Measurements from ENCODE around the gene RNF220.

The RNF220 gene

DNA sequence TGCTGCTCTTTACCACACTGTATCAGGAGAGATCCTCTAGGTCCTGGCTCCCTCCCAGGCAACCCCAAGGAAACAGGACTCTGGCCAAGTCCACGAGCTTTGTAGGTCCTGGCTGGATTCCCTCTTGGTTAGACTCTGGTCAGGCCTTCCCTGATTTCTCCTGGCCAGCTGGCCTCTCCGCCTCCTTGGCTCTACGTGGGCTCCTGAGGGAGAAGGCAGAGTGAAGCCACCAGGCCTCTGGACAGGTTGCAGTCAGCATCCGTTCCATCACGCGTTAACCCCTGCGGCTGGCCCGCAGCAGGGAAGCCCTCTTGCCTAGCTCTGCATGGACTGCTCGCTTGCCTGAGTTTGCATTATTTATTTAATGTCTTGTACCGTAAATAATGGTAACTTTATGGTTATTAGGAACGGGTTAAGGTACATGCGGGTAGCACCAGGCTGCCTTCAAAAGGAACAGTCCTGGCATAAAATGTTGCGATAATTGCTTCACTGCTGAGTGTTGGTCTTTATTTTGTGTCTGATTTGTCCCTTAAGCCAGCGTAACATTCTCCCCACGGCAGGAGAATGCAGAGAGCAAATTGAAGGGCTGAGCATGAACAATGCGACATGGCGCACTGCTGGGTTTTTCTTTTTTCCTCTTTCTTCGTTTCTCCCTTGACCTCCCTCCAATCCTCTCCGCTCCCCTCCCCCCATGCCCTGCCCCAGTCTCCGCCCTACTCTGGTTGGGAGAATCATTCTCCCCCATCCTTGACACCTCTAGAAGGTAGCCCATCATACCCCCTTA is 100.3 kb downstream of the RNF220 start:
- peaks cover 36% of the 10 kb centered on the region for H3K4me1 ChIP-seq (ENCODE audit: insufficient read depth, low read length)

DNA sequence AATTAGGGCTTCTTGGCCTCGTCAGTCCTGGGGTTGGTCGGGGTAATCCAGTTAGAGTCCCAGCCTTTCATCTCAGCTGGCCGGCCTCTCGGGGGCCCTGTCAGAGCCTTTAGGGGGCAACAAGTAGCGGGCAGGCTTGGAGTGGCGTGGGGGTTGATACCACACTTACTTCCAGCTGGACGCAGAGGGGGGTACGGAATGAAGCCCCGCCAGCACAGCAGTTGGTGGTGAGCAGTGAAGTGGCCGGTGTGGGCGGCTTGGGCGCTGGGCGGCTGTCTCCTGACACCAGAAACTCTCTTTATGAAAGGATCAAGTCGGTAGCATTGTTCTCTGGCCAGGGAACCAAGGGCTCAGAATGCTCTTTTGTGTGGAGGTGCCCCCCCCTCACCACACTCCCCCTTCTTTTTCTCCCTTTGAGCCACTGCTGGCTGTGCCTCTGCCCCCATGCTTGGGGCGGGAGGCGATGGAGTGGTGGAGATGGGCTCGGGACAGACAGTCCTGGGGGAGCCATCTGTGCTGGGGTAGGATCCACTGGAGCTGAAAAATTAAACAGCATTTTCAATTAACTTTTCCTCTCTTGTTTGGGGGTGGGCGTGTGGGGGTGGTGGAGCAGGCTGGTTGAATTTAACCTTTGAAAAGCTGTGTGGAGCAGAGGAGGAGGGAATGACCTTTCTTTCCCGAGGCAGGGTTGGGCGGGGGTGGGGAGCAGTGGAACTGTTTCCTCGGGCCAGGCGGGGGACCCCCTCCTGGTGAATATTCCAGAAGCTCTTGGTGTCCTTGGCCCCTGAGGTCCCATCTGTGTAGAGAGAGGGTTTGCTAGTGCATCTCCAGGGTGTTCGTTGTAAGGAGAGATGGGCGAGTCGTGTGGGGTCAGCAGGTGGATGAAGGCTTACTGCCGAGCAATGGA is 102.7 kb downstream of the RNF220 start:
- H3K9ac ChIP-seq (ENCODE audit: low read depth, low read length), result peak overlapping the region; percentile 19; the same call in 1 of the 2 replicates
- H3K36me3 ChIP-seq (ENCODE audit: insufficient read depth, low read length), result no peaks in the 10 kb centered on the region
- no peaks in the 10 kb centered on the region for H3K9me3 ChIP-seq (ENCODE audit: control insufficient read depth, insufficient read depth, low read length)
- peaks cover 37% of the 10 kb centered on the region for H3K4me1 ChIP-seq (ENCODE audit: insufficient read depth, low read length)

More for the DNA sequence above, 100.3 kb downstream of the RNF220 start:
- Histone ChIP-seq H3K9me3 (ENCODE audit: control insufficient read depth, insufficient read depth, low read length) (no peaks in the 10 kb centered on the region), H3K36me3 (ENCODE audit: insufficient read depth, low read length) (no peaks in the 10 kb centered on the region), H3K9ac (ENCODE audit: low read depth, low read length) (no peak overlapping the region)

DNA sequence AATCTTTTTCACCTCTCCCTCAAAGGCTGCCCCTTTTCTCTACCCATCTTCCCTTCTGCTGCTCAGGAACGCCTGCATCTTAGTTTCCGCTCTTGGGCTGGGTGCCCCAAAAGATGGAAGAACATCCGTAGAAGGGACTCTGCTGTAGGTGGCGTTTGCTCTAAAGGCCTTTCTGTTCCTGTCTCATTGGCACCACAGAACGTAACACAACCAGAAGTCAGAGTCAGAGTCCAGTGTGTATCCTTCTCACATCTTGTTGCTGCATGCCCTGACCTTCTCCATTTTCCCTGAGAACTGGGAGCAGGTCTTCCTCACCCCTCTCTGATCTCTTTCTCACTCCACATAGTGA is 103.3 kb downstream of the RNF220 start:
- peaks cover 38% of the 10 kb centered on the region for H3K4me1 ChIP-seq (ENCODE audit: insufficient read depth, low read length)
- no peak overlapping the region for H3K9ac ChIP-seq (ENCODE audit: low read depth, low read length)
- H3K9me3 ChIP-seq (ENCODE audit: control insufficient read depth, insufficient read depth, low read length), result no peaks in the 10 kb centered on the region
- H3K36me3 ChIP-seq (ENCODE audit: insufficient read depth, low read length), result no peaks in the 10 kb centered on the region

DNA sequence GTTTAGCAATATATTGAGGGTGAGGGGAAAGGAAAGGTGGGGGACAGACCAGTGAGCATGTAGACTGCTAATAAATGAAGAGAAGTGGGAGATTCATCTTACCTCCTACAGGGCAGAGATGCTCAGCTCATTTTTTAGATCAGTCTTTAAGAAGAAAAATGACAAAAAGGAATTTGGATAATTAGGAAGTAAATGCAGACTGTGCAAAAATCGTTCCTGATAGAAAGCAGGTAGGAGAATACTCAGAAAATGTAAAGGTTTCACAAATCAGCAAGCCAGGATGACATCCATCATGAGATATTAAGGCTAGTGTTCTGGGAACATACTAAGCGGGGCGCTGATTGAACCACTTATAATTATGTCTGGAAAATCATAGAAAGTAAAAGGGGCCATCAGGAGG is 106.3 kb downstream of the RNF220 start:
- Histone ChIP-seq H3K9me3 (ENCODE audit: control insufficient read depth, insufficient read depth, low read length) (no peaks in the 10 kb centered on the region), H3K4me1 (ENCODE audit: insufficient read depth, low read length) (peaks cover 30% of the 10 kb centered on the region), H3K9ac (ENCODE audit: low read depth, low read length) (no peak overlapping the region), H3K36me3 (ENCODE audit: insufficient read depth, low read length) (no peaks in the 10 kb centered on the region)

DNA sequence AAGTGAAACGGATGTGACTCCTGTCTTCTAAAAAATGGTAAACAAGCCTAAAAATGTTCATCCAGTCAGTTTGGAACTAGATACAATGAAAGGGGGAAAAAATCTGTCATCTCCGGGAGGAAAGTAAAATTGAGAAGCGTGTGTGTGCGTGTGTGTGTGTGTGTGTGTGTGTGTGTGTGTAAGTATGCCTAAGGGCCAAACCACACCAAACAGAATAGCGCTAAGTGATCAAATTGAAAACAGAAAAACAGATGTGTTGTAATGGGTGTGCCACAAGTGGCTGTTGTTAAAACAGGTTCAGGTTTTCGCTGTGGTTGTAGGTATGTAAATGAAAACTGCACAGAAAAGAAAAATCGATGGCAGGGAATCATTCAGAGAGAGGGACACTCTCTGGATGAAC is 106.7 kb downstream of the RNF220 start:
- no peaks in the 10 kb centered on the region for H3K36me3 ChIP-seq (ENCODE audit: insufficient read depth, low read length)
- peaks cover 30% of the 10 kb centered on the region for H3K4me1 ChIP-seq (ENCODE audit: insufficient read depth, low read length)
- no peak overlapping the region for H3K9ac ChIP-seq (ENCODE audit: low read depth, low read length)
- H3K9me3 ChIP-seq (ENCODE audit: control insufficient read depth, insufficient read depth, low read length), result no peaks in the 10 kb centered on the region

DNA sequence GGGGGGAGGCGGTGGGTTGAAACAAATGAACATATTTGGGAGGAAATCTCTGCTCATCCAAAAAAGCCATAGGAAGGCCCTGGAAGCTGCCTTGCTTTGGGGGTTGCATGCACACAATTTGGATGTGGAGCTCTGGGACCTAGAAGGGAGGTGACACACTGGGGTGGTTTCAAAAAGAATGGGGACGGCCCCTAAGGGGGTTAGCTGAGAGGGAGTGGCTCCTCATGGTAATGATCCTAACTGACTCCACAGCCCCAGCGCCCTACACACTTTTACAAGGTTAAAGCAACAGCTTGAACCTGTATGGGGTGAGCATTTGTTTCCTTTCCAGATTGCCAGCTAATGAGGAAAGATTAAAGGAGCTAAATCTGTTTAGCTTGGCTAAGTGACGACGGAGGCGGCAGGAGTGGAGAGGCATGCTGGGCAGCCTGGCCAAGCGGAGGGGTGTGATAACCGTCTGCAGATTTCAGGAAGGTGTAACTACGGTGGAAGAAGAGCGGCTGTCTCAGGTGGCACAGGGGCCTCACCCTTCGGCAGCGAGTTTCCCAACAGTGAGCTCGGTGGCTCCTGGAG is 107.3 kb downstream of the RNF220 start:
- Histone ChIP-seq H3K4me1 (ENCODE audit: insufficient read depth, low read length) (peaks cover 24% of the 10 kb centered on the region), H3K9ac (ENCODE audit: low read depth, low read length) (no peak overlapping the region), H3K36me3 (ENCODE audit: insufficient read depth, low read length) (no peaks in the 10 kb centered on the region), H3K9me3 (ENCODE audit: control insufficient read depth, insufficient read depth, low read length) (no peaks in the 10 kb centered on the region)

DNA sequence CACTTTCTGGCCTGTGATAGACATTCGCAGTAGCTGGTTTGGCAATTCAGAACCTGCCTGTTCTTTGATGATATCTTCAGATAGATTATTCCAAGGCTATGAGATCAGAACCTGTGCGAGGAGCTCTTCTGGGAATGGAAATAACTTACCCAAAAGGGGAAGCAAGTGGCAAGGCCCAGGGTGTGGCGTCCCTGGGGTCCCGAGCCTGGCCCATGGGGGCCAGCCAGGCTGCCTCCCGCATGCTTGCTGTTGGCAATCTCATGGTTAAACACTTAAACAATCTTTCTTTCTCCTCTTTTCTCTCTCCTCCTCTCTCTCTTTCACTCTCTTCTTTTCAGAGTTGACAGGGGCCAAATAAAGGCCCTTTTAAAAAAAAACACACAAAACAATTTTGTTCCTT is 108.1 kb downstream of the RNF220 start:
- Histone ChIP-seq H3K9ac (ENCODE audit: low read depth, low read length) (no peak overlapping the region), H3K4me1 (ENCODE audit: insufficient read depth, low read length) (peaks cover 18% of the 10 kb centered on the region), H3K36me3 (ENCODE audit: insufficient read depth, low read length) (no peaks in the 10 kb centered on the region), H3K9me3 (ENCODE audit: control insufficient read depth, insufficient read depth, low read length) (no peaks in the 10 kb centered on the region)

DNA sequence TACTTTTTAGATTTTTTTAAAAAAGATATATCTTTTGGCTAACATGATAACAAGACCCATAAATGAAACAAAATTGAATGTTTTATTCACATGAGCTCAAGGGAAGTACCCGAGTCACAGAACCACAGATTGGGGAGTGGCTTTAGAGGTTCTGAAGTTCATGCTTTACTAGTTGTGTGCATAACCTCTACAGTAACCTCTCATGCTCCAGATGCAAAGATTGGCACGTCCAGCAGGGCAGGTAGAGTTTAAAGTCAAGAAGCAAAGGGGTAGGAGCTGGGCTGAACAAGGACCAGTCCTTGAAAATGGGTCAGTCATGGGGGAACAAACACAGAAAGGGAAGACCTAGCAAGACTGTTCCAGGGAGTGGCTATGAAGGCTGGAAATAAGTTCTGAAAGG is 109.6 kb downstream of the RNF220 start:
- H3K9ac ChIP-seq (ENCODE audit: low read depth, low read length), result no peak overlapping the region
- no peaks in the 10 kb centered on the region for H3K36me3 ChIP-seq (ENCODE audit: insufficient read depth, low read length)
- peaks cover 16% of the 10 kb centered on the region for H3K4me1 ChIP-seq (ENCODE audit: insufficient read depth, low read length)
- H3K9me3 ChIP-seq (ENCODE audit: control insufficient read depth, insufficient read depth, low read length), result no peaks in the 10 kb centered on the region

DNA sequence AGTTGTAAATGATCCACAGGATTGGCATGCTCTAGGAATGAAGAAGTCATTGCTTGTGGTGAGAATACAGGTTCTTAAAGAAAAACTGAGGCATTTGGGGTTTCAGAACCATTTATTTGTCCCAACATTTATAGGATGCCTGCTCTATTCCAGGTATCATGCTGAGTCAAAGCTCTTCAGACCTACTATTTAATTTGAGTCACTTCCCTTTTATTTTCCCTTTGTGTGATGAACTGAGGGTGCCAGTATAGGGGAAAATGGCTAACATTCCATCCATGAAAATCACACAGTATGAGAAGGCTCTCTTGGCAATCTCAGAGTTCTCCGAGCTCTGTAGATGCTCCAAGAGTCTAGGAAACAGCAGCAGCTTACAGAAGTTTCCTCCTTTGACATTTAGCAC is 110.4 kb downstream of the RNF220 start:
- Histone ChIP-seq H3K9me3 (ENCODE audit: control insufficient read depth, insufficient read depth, low read length) (no peaks in the 10 kb centered on the region), H3K36me3 (ENCODE audit: insufficient read depth, low read length) (no peaks in the 10 kb centered on the region), H3K9ac (ENCODE audit: low read depth, low read length) (no peak overlapping the region), H3K4me1 (ENCODE audit: insufficient read depth, low read length) (peaks cover 16% of the 10 kb centered on the region)

DNA sequence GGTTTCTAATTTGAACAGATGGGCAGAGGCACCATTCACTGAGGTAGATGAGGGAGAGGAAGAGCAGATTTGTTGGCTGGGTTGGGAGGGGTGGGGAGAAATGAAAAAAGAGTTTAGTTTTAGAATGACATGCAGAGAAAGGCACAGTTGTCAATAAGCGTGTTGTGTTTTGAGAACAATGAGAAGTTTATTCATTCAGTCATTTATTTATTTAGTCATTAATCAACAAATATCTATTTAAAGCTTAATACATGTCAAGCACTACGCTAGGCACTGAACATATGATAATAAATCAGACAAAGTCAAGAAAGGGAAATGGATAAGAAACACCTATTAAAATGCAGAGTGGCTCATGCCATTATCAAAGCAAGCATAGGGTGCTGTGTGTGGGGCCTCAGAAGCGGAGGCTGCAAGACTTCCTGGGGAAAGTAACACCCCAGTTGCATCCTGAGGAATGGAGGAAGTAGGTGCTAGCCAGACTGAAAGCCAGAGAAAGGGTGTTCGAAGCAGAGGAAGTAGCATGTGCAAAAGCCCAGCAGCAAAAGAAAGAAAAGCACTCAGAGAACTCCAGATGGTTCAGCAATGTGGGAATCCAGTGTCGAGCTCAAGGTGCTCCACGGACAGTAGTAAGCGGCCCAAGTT is 114.1 kb downstream of the RNF220 start:
- H3K9me3 ChIP-seq (ENCODE audit: control insufficient read depth, insufficient read depth, low read length), result no peaks in the 10 kb centered on the region
- no peaks in the 10 kb centered on the region for H3K36me3 ChIP-seq (ENCODE audit: insufficient read depth, low read length)
- H3K4me1 ChIP-seq (ENCODE audit: insufficient read depth, low read length), result peaks cover 13% of the 10 kb centered on the region
- H3K9ac ChIP-seq (ENCODE audit: low read depth, low read length), result no peak overlapping the region

DNA sequence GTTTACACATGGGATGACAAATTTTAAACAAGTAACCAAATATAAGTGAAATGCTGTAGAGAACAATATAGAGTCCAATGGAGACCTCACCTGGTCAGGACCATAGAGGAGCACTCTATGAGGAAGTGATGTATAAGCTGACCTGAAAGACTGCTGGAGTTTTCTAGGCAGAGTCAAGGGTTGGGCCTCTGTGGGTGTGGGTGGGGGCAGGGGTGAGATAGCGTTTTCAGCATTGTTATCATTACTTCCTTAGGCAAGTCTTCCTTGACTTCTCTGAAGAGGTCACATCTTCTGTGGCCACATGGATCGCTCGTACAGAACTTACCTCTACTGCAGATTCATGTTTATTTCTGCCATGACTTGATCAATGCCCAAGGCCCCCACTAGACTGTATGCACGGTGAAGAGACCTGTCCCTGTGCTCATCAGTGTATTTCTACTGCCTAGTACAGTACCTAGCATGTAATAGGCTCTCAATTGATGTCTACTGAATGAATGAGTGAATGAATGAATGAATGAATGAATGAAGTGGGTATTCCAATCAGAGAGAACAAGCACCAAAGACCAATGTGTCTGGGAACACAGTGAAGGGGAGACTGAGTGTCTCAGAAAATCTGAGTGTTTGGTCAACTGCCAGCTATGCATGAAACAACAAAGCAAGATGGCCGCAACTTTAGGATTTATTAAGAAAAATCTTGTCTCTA is 116.5 kb downstream of the RNF220 start:
- Histone ChIP-seq H3K4me1 (ENCODE audit: insufficient read depth, low read length) (peaks cover 30% of the 10 kb centered on the region), H3K36me3 (ENCODE audit: insufficient read depth, low read length) (no peaks in the 10 kb centered on the region), H3K9me3 (ENCODE audit: control insufficient read depth, insufficient read depth, low read length) (no peaks in the 10 kb centered on the region), H3K9ac (ENCODE audit: low read depth, low read length) (no peak overlapping the region)

DNA sequence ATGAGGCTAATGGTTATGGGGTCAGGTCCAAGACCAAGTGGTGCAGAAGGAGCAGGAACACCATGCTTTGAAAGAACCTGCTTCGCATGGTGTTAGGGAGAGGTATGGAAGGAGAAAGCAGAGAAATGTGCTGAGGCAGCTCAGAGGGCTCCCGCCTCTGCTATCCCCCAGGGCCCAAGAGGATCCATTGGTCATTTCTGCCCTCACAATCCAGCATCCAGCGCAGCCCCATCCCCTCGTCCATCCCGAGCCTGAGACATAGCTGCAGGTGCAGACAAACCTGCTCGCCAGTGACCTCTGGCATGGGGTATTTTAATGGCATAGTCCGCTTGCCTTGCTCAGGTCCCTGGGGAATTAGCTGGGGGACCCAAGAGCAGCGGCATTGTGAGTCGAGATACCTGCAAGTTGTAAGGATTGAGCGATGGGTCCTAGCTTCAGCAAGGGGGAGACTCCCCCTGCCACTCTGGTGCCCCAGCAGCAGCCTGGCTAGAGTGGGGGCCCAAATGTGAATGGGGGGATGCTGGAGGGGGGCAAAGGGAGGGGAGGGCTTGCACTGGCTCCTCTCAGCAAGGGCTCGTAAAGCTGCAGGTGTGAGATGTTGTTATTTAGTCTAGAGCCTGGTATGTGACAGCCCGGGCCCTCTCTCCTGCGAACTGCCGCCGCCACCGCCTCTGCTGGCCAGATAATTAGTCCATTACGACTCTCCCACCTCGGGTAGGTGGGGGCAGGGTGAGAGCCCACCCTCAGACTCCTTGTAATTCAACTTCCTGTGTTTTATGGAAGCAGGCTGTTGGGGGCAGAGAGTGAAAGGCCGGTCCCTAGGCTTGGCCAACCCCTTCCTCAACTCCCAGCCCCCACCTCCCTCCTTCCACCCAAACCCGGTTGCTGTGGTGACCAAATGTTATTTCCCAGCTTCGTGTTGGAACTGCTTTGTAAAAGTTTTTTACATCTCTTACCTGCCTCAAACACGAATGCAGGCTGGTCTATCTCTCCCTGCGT is 118.8 kb downstream of the RNF220 start:
- no peaks in the 10 kb centered on the region for H3K9me3 ChIP-seq (ENCODE audit: control insufficient read depth, insufficient read depth, low read length)
- peaks cover 30% of the 10 kb centered on the region for H3K4me1 ChIP-seq (ENCODE audit: insufficient read depth, low read length)
- peak overlapping the region; percentile 53; the same call in 1 of the 2 replicates for H3K9ac ChIP-seq (ENCODE audit: low read depth, low read length)
- H3K36me3 ChIP-seq (ENCODE audit: insufficient read depth, low read length), result no peaks in the 10 kb centered on the region

All from ES-I3 (cell line).